Panc1 (cell line): ENCODE measurements around the gene PSMD3. TPM values are rescaled to one million over a fixed set of nuclear protein-coding genes. Genes with fewer than 3 reads are reported as not detected.

ENCODE experiments used
- ATAC-seq: fragments of 200-7000 bp; cut with Tn5 transposase; 2 replicates; pipeline ENCODE4 v1.9.1; 2020; ENCODE audit warnings: mild to moderate bottlenecking, moderate library complexity
- BruUV-seq: library from RNA; stranded (reverse); fragments of 400-500 nt; replicated peaks from 2 replicates; lab custom pipeline; 2021; lab: Mats Ljungman, UMichigan
- CTCF ChIA-PET: fragments of 300-600 bp; sonication (Branson Sonifier 250); formaldehyde crosslinking; loops from one replicate; lab custom pipeline; 2022; ENCODE audit warnings: antibody characterized with exemption; lab: Charles Lee
- POLR2A ChIA-PET: fragments of 300-600 bp; sonication (Branson Sonifier 250); formaldehyde crosslinking; loops from one replicate; lab custom pipeline; 2022; ENCODE audit warnings: antibody characterized with exemption; lab: Charles Lee
- DNase-seq: peaks from one replicate; pipeline ENCODE4 v3.0.0-alpha.2; 2010; ENCODE audit warnings: low read depth, low spot score
- H3K27ac ChIP-seq: 2 replicates; pipeline ENCODE4 v1.5.1; 2011; ENCODE audit warnings: mild to moderate bottlenecking, low read length, inconsistent platforms
- H3K27me3 ChIP-seq: fragments of 200-500 bp; sonication (Bioruptor generic); 2 replicates; pipeline ENCODE4 v1.6.0; 2014; ENCODE audit warnings: low read length, inconsistent platforms; ENCODE audit not compliant: control insufficient read depth, insufficient read depth
- H3K36me3 ChIP-seq: fragments of 200-500 bp; sonication (Bioruptor generic); 2 replicates; pipeline ENCODE4 v1.5.1; 2014; ENCODE audit warnings: inconsistent platforms, mild to moderate bottlenecking, low read length, moderate library complexity; ENCODE audit not compliant: control insufficient read depth, insufficient read depth
- H3K4me1 ChIP-seq: 2 replicates; pipeline ENCODE4 v1.5.1; 2011; ENCODE audit warnings: inconsistent platforms, mild to moderate bottlenecking, low read length, moderate library complexity; ENCODE audit not compliant: control insufficient read depth, insufficient read depth
- H3K4me3 ChIP-seq, 2 experiments: 2 replicates each; pipeline ENCODE4 v1.5.1; 2011 to 2012; ENCODE audit warnings: low read depth in 2 of 2, low read length in 2 of 2, mild to moderate bottlenecking in 2 of 2, inconsistent platforms in 1 of 2, moderate library complexity in 1 of 2
- H3K9me3 ChIP-seq: fragments of 200-500 bp; sonication (Bioruptor generic); 2 replicates; pipeline ENCODE4 v1.5.1; 2014; ENCODE audit warnings: low read depth, mild to moderate bottlenecking, inconsistent platforms, low read length, moderate library complexity; ENCODE audit not compliant: control insufficient read depth, insufficient read depth
- CTCF ChIP-seq: fragments of 450-650 bp; IDR thresholded peaks from 2 replicates; pipeline ENCODE4 v1.5.1; 2017; ENCODE audit warnings: mild to moderate bottlenecking
- POLR2AphosphoS5 ChIP-seq: IDR thresholded peaks from 2 replicates; pipeline ENCODE4 v1.6.1; 2012; ENCODE audit warnings: mild to moderate bottlenecking, low read depth, low read length, moderate library complexity
- SIN3A ChIP-seq: IDR thresholded peaks from 2 replicates; pipeline ENCODE4 v1.6.1; 2012; ENCODE audit warnings: low read depth, mild to moderate bottlenecking, low read length, moderate library complexity, borderline replicate concordance; ENCODE audit not compliant: insufficient read depth
- TCF7L2 ChIP-seq: IDR thresholded peaks from 2 replicates; pipeline ENCODE4 v1.6.1; 2011; ENCODE audit warnings: mild to moderate bottlenecking, low read depth, low read length, inconsistent platforms
- in situ Hi-C: cut with HindIII; loops from 2 replicates; pipeline ENCODE4 v1.10.0; 2016; ENCODE audit warnings: low sequenced_read_pairs, low pct_unique_long_range_greater_than_20kb
- intact Hi-C: fragments of 100-400 bp; cut with micrococcal nuclease; formaldehyde crosslinking; loops from one replicate; pipeline ENCODE4 v1.10.0; 2022; ENCODE audit not compliant: unreplicated experiment
- total RNA-seq: library from RNA; stranded (reverse); gene quantifications from one replicate; pipeline ENCODE4 v1.2.1, GENCODE V29; 2021; ENCODE audit not compliant: unreplicated experiment
- TF ChIP-seq, protein P1 (sequence below), 2 experiments: IDR thresholded peaks; 2 replicates each; pipeline ENCODE4 v1.6.1; 2011 to 2012; ENCODE audit warnings: low read depth in 2 of 2, control low read depth in 1 of 2, low read length in 1 of 2, mild to moderate bottlenecking in 1 of 2, moderate library complexity in 1 of 2; ENCODE audit not compliant: insufficient read depth in 1 of 2

PSMD3 gene
- total RNA-seq, 1 experiment from 2014 or later = 175 TPM

DNA sequence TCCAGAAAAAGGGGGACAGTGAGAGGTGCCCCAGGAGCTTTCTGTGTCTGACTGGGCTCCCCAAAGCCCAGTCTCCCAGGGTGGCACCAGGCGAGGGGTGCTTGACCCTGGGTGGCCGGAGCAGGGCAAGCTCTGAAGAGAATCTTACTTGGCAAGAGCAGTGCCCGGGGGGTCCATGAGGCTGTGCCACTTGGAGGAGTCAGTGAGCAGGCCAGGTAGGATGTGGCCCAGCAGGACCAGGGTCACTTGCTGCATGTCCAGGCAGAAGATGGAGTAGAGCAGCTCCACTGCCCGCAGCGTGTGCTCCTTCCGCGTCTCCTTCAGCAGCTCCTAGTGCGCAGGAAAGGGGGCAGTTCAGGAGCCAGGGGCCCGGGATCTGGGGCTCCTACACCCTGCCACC lies 41.9 kb downstream of the PSMD3 start:
- no peak for TF ChIP-seq POLR2AphosphoS5
- TF ChIP-seq, protein P1, sequence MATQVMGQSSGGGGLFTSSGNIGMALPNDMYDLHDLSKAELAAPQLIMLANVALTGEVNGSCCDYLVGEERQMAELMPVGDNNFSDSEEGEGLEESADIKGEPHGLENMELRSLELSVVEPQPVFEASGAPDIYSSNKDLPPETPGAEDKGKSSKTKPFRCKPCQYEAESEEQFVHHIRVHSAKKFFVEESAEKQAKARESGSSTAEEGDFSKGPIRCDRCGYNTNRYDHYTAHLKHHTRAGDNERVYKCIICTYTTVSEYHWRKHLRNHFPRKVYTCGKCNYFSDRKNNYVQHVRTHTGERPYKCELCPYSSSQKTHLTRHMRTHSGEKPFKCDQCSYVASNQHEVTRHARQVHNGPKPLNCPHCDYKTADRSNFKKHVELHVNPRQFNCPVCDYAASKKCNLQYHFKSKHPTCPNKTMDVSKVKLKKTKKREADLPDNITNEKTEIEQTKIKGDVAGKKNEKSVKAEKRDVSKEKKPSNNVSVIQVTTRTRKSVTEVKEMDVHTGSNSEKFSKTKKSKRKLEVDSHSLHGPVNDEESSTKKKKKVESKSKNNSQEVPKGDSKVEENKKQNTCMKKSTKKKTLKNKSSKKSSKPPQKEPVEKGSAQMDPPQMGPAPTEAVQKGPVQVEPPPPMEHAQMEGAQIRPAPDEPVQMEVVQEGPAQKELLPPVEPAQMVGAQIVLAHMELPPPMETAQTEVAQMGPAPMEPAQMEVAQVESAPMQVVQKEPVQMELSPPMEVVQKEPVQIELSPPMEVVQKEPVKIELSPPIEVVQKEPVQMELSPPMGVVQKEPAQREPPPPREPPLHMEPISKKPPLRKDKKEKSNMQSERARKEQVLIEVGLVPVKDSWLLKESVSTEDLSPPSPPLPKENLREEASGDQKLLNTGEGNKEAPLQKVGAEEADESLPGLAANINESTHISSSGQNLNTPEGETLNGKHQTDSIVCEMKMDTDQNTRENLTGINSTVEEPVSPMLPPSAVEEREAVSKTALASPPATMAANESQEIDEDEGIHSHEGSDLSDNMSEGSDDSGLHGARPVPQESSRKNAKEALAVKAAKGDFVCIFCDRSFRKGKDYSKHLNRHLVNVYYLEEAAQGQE (IDR thresholded peaks at IDR 0.05; ENCODE audit: insufficient read depth in 1 of 2, low read depth in 2 of 2, low read length in 1 of 2) = no peak
- no peak for TF ChIP-seq CTCF
- TF ChIP-seq TCF7L2 = no peak
- TF ChIP-seq SIN3A = no peak
- Histone ChIP-seq H3K9me3 (no peaks in the 10 kb centered on the region), H3K36me3 (no peaks in the 10 kb centered on the region), H3K27ac (no peak overlapping the region), H3K27me3 (no peaks in the 10 kb centered on the region), H3K4me3 (no peak overlapping the region), H3K4me1 (peaks cover 12% of the 10 kb centered on the region)
- intact Hi-C loops (no loop called here), in situ Hi-C loops (no loop called here)
- CTCF ChIA-PET = interaction anchor here (0.6 to 1.5 kb wide), 5 partner anchors 11 to 100 kb away, joined by 3 to 8 read pairs (median 4); no protein-coding TSS in a partner anchor
- POLR2A ChIA-PET = no interaction called here
- BruUV-seq = no TSS peak
- DNase-seq = no peak
- ATAC-seq = no peak

- no peak for DNase-seq
These were observed 42.4 kb downstream of the PSMD3 start for GRCh38 chr17:40022961-40023541.

More at GRCh38 chr17:40022961-40023541, 42.4 kb downstream of the PSMD3 start:
- in situ Hi-C loops = no loop called here
- ChIA-PET CTCF (interaction anchor here (0.6 to 0.9 kb wide), 2 partner anchors 76 to 83 kb away, joined by 4 to 8 read pairs; no protein-coding TSS in a partner anchor), POLR2A (no interaction called here)
- H3K36me3 ChIP-seq = no peaks in the 10 kb centered on the region
- TF ChIP-seq CTCF = no peak
- H3K27me3 ChIP-seq = no peaks in the 10 kb centered on the region
- no TSS peak for BruUV-seq
- no peak overlapping the region for H3K4me3 ChIP-seq
- H3K9me3 ChIP-seq = no peaks in the 10 kb centered on the region
- intact Hi-C loops = no loop called here
- no peak for ATAC-seq
- no peak overlapping the region for H3K27ac ChIP-seq
- H3K4me1 ChIP-seq = peaks cover 12% of the 10 kb centered on the region
